ENCODE results near the gene COX6A2.

- no peak for TF ChIP-seq CTCF (IDR thresholded peaks at IDR 0.05 in 4 of 5, conservative IDR thresholded peaks at IDR 0.05 in 1 of 5)
- no peak for TF ChIP-seq POLR2A (IDR thresholded peaks at IDR 0.05)
Observed at GRCh38 chr16:31470615-31471014, 42.5 kb upstream of the COX6A2 start.
